K562 (cell line): ENCODE data around the gene ZC3H15. TPM values are rescaled to one million over a fixed set of nuclear protein-coding genes. Genes with fewer than 3 reads are reported as not detected.

Experiments
- ATF4 ChIP-seq: fragments of 450-650 bp; formaldehyde crosslinking; IDR thresholded peaks from 2 replicates; pipeline ENCODE4 v1.4.0; 2022; ENCODE audit warnings: mild to moderate bottlenecking, moderate library complexity
- BRCA1 ChIP-seq, 2 experiments: fragments of 450-650 bp in 1 of 2; sonication (generic) in 1 of 2; formaldehyde crosslinking in 1 of 2; IDR thresholded peaks; 2 replicates each; pipeline versions ENCODE4 v1.5.0 to v1.6.1; 2017 to 2020; ENCODE audit warnings: mild to moderate bottlenecking in 1 of 2, missing genetic modification reagents in 1 of 2
- FOS ChIP-seq: IDR thresholded peaks from 3 replicates; pipeline ENCODE4 v1.6.1; 2011; ENCODE audit not compliant: insufficient read length; ENCODE audit errors: extremely low read depth
- FOXA3 ChIP-seq, 2 experiments: fragments of 450-650 bp in 1 of 2; sonication (generic) in 1 of 2; formaldehyde crosslinking; IDR thresholded peaks in 1 of 2; conservative IDR thresholded peaks in 1 of 2; 2 replicates each; pipeline versions ENCODE4 v1.4.0 to v1.8.0; 2020 to 2022; ENCODE audit warnings: mild to moderate bottlenecking in 2 of 2, missing genetic modification reagents in 1 of 2
- FOXP4 ChIP-seq: sonication (generic); formaldehyde crosslinking; IDR thresholded peaks from 2 replicates; pipeline ENCODE4 v1.8.0; 2022; ENCODE audit warnings: mild to moderate bottlenecking, missing genetic modification reagents, borderline replicate concordance
- GABPA ChIP-seq: fragments of 200-800 bp; sonication (Bioruptor generic); conservative IDR thresholded peaks from 2 replicates; pipeline ENCODE4 v1.6.1; 2016; ENCODE audit warnings: low read depth, missing genetic modification characterization, missing compliant biosample characterization
- MEF2D ChIP-seq: conservative IDR thresholded peaks from 2 replicates; pipeline ENCODE4 v1.6.1; 2016; ENCODE audit warnings: low read depth, missing genetic modification characterization, missing compliant biosample characterization
- NKRF ChIP-seq: fragments of 450-650 bp; IDR thresholded peaks from 2 replicates; pipeline ENCODE4 v1.6.1; 2016; ENCODE audit warnings: borderline replicate concordance
- PHF8 ChIP-seq: fragments of 200-600 bp; sonication (generic); IDR thresholded peaks from 2 replicates; pipeline ENCODE4 v1.6.1; 2012; ENCODE audit warnings: mixed run types, mild to moderate bottlenecking, inconsistent platforms, low read length, moderate library complexity, borderline replicate concordance
- PRMT5 ChIP-seq: sonication (generic); formaldehyde crosslinking; IDR thresholded peaks from 2 replicates; pipeline ENCODE4 v1.5.0; 2020; ENCODE audit warnings: missing genetic modification reagents
- SMC3 ChIP-seq: conservative IDR thresholded peaks from 2 replicates; pipeline ENCODE4 v1.6.1; 2011; ENCODE audit warnings: low read depth, low read length, improper control_type of control experiment; ENCODE audit not compliant: insufficient read depth
- TAF9B ChIP-seq: fragments of 450-650 bp; IDR thresholded peaks from 2 replicates; pipeline ENCODE4 v1.6.1; 2018; ENCODE audit warnings: mild to moderate bottlenecking; ENCODE audit not compliant: partially characterized antibody
- TFAM ChIP-seq: fragments of 250-450 bp; sonication (Bioruptor Pico); conservative IDR thresholded peaks from 2 replicates; pipeline ENCODE4 v1.5.0; 2021; ENCODE audit warnings: mild to moderate bottlenecking, moderate library complexity
- ZNF23 ChIP-seq: fragments of 250-450 bp; sonication (Bioruptor Pico); IDR thresholded peaks from 2 replicates; pipeline ENCODE4 v1.4.0; 2020; ENCODE audit warnings: mild to moderate bottlenecking
- ZNF696 ChIP-seq: fragments of 250-450 bp; sonication (Bioruptor Pico); conservative IDR thresholded peaks from 2 replicates; pipeline ENCODE4 v1.4.0; 2020; ENCODE audit warnings: mild to moderate bottlenecking, moderate library complexity
- ZNF766 ChIP-seq: fragments of 200-800 bp; sonication (Bioruptor generic); conservative IDR thresholded peaks from 2 replicates; pipeline ENCODE4 v1.6.1; 2016; ENCODE audit warnings: missing genetic modification characterization, missing compliant biosample characterization
- polyA plus RNA-seq, 8 experiments: library from polyadenylated mRNA; depleted of rRNA in 4 of 8; stranded (reverse) in 5 of 8; unstranded in 3 of 8; fragments of >200 nt; fragmentation: Nextera tagmentation in 2 of 8; fragmentation: Illumina TruSeq in 1 of 8; extraction: Ambion mirVana in 2 of 8; extraction: Trizol in 1 of 8; gene quantifications; 2 replicates each; pipeline versions ENCODE4 v1.2.1 to v1.2.3, GENCODE V29; 2011 to 2014; ENCODE audit warnings: inconsistent platforms in 1 of 8, missing spikeins in 1 of 8
- total RNA-seq, 7 experiments: library from RNA; depleted of rRNA in 6 of 7; stranded (reverse); fragments of >200 nt in 6 of 7; fragmentation: Illumina TruSeq in 2 of 7; extraction: Trizol in 2 of 7; gene quantifications; 2 replicates each; pipeline versions ENCODE4 v1.2.1 to v1.2.3, GENCODE V29; 2011 to 2021; ENCODE audit warnings: low replicate concordance in 1 of 7
- TF ChIP-seq, protein P1 (sequence below): fragments of 250-450 bp; sonication (Bioruptor Pico); IDR thresholded peaks from 2 replicates; pipeline ENCODE4 v1.9.0; 2021; ENCODE audit warnings: mild to moderate bottlenecking
- TF ChIP-seq, protein P2 (sequence below): IDR thresholded peaks from 2 replicates; pipeline ENCODE4 v1.6.1; 2011; ENCODE audit warnings: borderline replicate concordance, low read depth, mild to moderate bottlenecking, moderate library complexity, low read length; ENCODE audit not compliant: insufficient read depth, poor library complexity, severe bottlenecking

Gene ZC3H15
- total and polyA plus RNA-seq, 9 of the 15 experiments (the other 6 are each of a cell fraction or from before 2014, with no cell fraction given), result 132 to 286 (median 189) TPM

DNA sequence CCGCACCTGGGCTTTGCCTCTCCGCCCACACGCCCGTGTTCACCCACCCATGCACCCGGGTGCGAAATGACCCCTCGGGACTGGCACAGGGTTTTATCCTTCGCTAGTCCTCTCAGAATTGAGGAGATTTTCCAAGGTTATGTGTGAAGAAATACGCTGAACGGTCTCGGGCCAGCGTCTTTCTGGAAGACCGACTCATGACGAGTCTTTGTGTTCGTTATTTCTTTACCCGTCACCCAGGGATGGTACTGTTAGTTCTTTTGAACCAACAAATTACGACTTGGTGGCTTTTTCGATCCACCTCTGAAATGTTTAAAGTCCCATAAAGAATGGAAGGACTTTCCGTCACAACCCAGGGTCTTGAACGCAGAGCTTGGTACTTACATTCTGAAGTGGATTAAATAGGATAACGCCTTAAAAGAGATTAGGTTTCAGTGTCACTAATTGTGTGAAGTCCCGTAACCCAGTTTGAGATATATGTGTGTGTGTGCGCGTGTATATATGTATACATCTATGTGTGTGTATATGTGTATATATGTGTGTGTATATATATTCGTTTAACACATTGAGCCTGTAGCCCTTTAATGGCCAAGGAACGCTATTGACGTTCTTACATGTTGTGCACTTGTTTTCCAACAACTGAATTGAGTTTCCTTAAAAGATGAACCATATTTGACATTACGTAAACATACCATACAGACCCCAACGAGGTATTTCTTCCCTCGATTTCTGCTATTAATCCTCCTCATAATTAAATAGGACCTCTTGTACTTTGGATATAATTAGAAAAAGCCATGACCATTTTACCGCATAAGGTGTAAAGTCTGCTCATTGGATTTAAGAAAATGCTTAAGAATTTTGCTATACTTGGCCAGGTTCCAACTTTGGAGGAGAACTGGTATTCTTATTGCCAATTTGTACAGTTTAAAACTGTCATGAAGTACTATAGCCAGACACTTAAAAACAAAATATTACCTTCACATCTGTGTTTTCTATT is 889 bp downstream of the ZC3H15 start (continued):
- no peak for TF ChIP-seq GABPA
- TF ChIP-seq PRMT5 (CRISPR knock-in tag), result no peak
- no peak for TF ChIP-seq FOS
- TF ChIP-seq FOXA3 (CRISPR knock-in tag; conservative IDR thresholded peaks at IDR 0.05 in 1 of 2, IDR thresholded peaks at IDR 0.05 in 1 of 2), result no peak
- no peak for TF ChIP-seq BRCA1 (IDR thresholded peaks at IDR 0.05)
- TF ChIP-seq BRCA1 (CRISPR knock-in tag; IDR thresholded peaks at IDR 0.05), result no peak
- no peak for TF ChIP-seq ZNF23 (CRISPR knock-in tag)
- TF ChIP-seq ZNF696 (CRISPR knock-in tag), result no peak
- TF ChIP-seq ATF4 (CRISPR knock-in tag), result no peak
- TF ChIP-seq TFAM, result no peak
- TF ChIP-seq NKRF, result no peak
- TF ChIP-seq SMC3, result no peak
- no peak for TF ChIP-seq FOXP4 (CRISPR knock-in tag)
- TF ChIP-seq MEF2D, result no peak
- TF ChIP-seq, protein P1, sequence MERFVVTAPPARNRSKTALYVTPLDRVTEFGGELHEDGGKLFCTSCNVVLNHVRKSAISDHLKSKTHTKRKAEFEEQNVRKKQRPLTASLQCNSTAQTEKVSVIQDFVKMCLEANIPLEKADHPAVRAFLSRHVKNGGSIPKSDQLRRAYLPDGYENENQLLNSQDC (CRISPR knock-in tag), result no peak
- TF ChIP-seq, protein P2, sequence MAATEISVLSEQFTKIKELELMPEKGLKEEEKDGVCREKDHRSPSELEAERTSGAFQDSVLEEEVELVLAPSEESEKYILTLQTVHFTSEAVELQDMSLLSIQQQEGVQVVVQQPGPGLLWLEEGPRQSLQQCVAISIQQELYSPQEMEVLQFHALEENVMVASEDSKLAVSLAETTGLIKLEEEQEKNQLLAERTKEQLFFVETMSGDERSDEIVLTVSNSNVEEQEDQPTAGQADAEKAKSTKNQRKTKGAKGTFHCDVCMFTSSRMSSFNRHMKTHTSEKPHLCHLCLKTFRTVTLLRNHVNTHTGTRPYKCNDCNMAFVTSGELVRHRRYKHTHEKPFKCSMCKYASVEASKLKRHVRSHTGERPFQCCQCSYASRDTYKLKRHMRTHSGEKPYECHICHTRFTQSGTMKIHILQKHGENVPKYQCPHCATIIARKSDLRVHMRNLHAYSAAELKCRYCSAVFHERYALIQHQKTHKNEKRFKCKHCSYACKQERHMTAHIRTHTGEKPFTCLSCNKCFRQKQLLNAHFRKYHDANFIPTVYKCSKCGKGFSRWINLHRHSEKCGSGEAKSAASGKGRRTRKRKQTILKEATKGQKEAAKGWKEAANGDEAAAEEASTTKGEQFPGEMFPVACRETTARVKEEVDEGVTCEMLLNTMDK, result no peak
- 0 out of 2 replicates have a peak, but pooled peaks have one; percentile 0 for TF ChIP-seq ZNF766
- TF ChIP-seq TAF9B, result no peak
- no peak for TF ChIP-seq PHF8
